ENCODE results near the gene KCNN3.

Gene KCNN3

DNA sequence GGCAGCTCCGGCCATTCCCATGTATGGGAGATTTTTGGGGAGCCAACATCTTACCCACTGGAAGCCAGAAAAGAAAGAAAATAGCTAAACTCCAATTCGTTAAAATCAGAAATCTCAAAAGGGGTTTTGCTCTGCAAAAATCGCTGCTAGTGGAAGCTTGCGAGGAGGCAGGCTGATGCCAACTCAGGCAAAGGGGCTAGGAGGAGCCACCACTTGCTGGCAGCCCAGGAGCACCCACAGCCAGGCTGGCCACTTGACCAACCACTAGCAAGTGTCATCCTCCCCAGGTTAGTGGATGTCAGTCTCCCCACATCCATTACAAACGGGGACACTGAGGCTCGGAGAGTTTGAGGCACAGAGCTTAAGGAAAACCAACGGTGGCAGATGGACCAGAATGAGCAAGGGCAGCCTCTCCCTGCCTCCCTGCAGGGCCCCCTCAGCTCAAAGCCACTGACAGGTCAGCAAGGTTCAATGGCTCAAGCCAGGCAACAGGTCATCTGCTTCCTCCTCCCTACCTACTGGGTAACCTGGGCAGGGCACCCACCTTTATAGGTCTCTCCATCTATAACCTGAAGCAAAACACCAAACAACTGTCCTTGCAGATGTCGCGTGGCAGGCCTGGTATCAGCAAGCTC lies 10.8 kb downstream of the KCNN3 start:
- CTCF ChIA-PET: interaction anchor here (1.0 to 4.2 kb wide), 15 partner anchors 9 to 300 kb away, joined by 3 to 23 read pairs (median 3); partner anchors contain the start of gene KCNN3
- TF ChIP-seq, protein P1, sequence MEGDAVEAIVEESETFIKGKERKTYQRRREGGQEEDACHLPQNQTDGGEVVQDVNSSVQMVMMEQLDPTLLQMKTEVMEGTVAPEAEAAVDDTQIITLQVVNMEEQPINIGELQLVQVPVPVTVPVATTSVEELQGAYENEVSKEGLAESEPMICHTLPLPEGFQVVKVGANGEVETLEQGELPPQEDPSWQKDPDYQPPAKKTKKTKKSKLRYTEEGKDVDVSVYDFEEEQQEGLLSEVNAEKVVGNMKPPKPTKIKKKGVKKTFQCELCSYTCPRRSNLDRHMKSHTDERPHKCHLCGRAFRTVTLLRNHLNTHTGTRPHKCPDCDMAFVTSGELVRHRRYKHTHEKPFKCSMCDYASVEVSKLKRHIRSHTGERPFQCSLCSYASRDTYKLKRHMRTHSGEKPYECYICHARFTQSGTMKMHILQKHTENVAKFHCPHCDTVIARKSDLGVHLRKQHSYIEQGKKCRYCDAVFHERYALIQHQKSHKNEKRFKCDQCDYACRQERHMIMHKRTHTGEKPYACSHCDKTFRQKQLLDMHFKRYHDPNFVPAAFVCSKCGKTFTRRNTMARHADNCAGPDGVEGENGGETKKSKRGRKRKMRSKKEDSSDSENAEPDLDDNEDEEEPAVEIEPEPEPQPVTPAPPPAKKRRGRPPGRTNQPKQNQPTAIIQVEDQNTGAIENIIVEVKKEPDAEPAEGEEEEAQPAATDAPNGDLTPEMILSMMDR (IDR thresholded peaks at IDR 0.05; ENCODE audit: control extremely low read depth, extremely low read depth, low read depth, missing control alignments): no peak
- POLR2A ChIA-PET: interaction anchor here (0.6 to 3.7 kb wide), 5 partner anchors 10 to 454 kb away, joined by 3 to 33 read pairs (median 4); partner anchors contain the start of genes KCNN3 and PMVK
- DNase-seq (ENCODE audit: extremely low spot score): no peak

DNA sequence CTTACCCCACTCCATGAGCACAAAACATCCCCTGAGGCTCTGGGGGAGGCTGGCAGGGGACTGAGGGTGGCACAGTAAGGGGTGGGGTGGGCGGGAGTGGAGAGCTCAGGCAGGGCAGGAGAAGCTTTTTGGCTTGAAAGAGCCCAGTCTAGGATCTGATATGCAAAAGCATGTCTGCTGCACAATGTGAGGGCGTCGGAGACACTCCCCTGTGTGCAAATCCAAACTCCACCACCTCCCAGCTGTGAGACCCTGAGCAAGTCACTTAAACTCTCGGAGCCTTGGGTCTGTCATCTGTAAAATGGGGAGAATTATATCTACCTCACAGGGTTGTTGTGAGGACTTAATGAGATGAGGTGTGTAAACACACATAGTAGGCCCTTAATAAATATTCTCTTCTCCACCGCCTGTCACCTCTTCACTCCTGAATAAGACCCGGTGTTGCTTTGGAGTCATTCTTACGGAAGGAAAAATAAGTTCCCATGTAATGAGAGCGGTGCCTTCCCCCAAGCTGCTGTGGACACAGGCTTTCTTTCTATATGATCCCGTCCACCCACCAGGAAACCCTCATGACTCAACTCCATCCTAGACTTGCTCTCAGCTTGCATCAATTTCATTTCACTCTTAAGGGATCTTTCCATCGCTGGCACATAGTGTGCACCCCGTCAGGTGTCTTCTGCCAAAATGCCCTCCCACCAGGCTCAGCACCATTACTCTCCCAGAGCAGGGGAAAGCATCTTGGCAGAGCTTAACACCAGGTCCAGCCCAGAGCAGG lies 12.5 kb downstream of the KCNN3 start:
- ChIA-PET CTCF (interaction anchor here (1.1 to 4.2 kb wide), 10 partner anchors 8 to 188 kb away, joined by 3 to 23 read pairs (median 6); partner anchors contain the start of gene KCNN3), POLR2A (interaction anchor here (0.8 to 1.7 kb wide), 3 partner anchors 8 to 79 kb away, joined by 4 to 8 read pairs (median 5); partner anchors contain the start of gene PMVK)
- TF ChIP-seq, protein P1 (IDR thresholded peaks at IDR 0.05; ENCODE audit: control extremely low read depth, extremely low read depth, low read depth, missing control alignments): no peak
- no peak for DNase-seq (ENCODE audit: extremely low spot score)

DNA sequence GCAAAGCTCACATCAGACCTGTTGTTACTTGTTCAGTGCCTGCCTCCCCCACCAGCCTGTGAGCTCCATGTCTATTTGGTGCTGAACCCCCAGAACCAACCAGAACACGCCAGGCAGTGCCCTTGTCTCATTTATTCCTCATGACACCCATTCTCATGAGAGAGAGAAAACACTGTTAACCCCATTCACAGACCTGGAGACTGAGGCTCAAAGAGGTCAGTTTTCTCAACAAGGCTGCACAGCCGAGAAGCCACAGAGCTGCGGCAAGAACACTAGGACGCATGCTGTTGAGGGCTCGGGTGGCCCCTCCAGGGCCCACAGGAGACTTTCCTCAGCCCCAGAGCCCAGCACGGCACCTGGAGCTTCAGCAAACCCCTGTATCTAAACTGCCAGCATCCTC lies 13.1 kb downstream of the KCNN3 start:
- DNase-seq (ENCODE audit: extremely low spot score): no peak
- CTCF ChIA-PET: interaction anchor here (0.6 to 4.2 kb wide), 14 partner anchors 8 to 187 kb away, joined by 3 to 23 read pairs (median 4); partner anchors contain the start of gene KCNN3
- POLR2A ChIA-PET: interaction anchor here (1.7 kb wide), 1 partner anchor 9 kb away, joined by 8 read pairs; no protein-coding TSS in a partner anchor
- TF ChIP-seq, protein P1 (IDR thresholded peaks at IDR 0.05; ENCODE audit: control extremely low read depth, extremely low read depth, low read depth, missing control alignments): no peak

DNA sequence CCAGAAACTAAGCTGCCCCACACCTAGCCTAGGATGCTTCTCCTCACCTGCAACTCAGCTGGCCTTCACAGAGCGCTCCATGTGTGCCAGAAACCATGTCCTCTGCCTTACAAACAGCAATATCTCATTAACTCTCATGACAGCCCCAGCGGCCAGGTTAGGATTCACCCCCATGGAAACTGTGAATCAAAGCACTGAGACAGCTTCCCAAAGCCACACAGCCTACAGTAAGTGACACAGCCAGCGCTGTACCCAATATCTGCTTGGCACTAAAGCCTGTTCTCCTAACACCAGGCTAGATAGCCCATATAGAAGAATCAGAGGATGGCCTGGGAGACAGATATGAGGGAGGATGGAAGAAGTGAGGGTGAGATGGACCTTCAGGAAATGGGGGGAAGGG lies 13.5 kb downstream of the KCNN3 start:
- ChIA-PET CTCF (interaction anchor here (0.6 to 3.1 kb wide), 10 partner anchors 9 to 376 kb away, joined by 3 to 18 read pairs (median 3); no protein-coding TSS in a partner anchor), POLR2A (interaction anchor here (0.5 to 1.7 kb wide), 2 partner anchors 9 to 12 kb away, joined by 3 to 8 read pairs; no protein-coding TSS in a partner anchor)
- TF ChIP-seq, protein P1 (IDR thresholded peaks at IDR 0.05; ENCODE audit: control extremely low read depth, extremely low read depth, low read depth, missing control alignments): no peak
- DNase-seq (ENCODE audit: extremely low spot score): no peak

DNA sequence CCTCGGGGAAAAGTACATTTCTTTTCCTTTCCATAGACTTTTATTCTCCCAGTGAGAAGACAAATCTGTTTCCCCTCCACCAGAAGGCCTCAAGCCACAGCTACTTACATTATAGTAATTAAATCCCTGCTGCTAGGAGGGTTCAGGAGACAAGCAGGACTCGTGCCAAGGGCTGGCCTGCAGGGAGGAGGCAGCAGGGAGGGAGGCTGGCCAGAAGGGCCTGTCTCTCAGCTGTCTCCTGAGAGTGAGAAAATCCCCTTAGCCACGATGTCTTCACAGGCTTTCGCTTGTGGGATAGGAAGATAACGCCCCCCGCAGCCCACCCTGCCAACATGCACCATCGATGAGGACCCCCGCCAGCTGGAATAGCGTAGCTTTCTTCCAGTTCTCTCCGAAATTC lies 14.0 kb downstream of the KCNN3 start:
- CTCF ChIA-PET: interaction anchor here (0.8 to 3.1 kb wide), 9 partner anchors 10 to 375 kb away, joined by 3 to 18 read pairs (median 4); no protein-coding TSS in a partner anchor
- DNase-seq (ENCODE audit: extremely low spot score): no peak
- TF ChIP-seq, protein P1 (IDR thresholded peaks at IDR 0.05; ENCODE audit: control extremely low read depth, extremely low read depth, low read depth, missing control alignments): no peak
- POLR2A ChIA-PET: interaction anchor here (0.5 to 0.6 kb wide), 2 partner anchors 13 to 118 kb away, joined by 3 to 9 read pairs; no protein-coding TSS in a partner anchor
